Stimulated activated CD4-positive, alpha-beta T cell treated with anti-CD3 and anti-CD28 coated beads, TNF-alpha, amount 100 ng/mL, for 1 hour (primary cell): Measurements from ENCODE around the gene TMEM45A.
"Not testable (repeated sequence)": the region's sequence is repeated elsewhere in the genome, so short reads cannot be mapped to it uniquely, and the experiment has no call there.

ENCODE experiments used
- DNase-seq, 3 donors: peaks; one replicate each; pipeline ENCODE4 v3.0.0-alpha.2; 2020; ENCODE audit warnings: low read depth in 3 of 3, low spot score in 1 of 3

TMEM45A gene

DNA sequence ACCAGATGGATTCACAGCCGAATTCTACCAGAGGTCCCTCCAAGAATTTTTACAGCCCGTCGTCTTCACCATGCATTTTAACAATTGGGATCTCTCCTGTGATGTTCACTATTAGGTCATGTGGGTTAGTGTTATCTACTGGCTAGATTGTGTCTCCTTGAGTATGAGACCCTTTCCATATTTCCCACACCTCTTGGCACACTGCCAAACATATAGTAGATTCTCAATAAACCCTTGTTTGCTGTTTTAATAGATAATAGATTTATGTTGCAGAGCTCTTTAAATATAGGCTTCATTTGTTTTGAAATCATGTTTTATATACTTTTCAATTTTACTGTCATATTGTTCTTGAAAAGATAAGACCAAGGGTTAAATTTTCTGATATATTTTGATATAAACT is 82.1 kb downstream of the TMEM45A start:
- DNase-seq = no peak

DNA sequence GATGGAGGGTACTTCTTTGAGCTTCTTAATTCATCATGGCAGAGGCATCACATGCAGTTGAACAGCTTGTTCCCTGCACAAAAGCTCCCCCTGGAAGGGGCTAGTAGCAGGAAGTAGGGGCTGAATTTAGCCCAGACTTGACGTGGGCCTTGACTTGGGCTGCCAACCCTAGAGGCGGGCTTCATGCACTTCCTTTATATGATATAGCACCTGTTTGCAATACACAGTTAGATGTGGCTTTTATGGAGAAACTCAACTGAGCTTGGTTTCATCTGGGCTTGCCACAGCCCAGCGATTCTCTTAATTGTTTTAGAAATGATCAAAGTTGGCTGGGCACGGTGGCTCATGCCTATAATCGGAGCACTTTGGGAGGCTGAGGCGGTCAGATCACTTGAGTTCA is 83.3 kb downstream of the TMEM45A start:
- DNase-seq = no peak

DNA sequence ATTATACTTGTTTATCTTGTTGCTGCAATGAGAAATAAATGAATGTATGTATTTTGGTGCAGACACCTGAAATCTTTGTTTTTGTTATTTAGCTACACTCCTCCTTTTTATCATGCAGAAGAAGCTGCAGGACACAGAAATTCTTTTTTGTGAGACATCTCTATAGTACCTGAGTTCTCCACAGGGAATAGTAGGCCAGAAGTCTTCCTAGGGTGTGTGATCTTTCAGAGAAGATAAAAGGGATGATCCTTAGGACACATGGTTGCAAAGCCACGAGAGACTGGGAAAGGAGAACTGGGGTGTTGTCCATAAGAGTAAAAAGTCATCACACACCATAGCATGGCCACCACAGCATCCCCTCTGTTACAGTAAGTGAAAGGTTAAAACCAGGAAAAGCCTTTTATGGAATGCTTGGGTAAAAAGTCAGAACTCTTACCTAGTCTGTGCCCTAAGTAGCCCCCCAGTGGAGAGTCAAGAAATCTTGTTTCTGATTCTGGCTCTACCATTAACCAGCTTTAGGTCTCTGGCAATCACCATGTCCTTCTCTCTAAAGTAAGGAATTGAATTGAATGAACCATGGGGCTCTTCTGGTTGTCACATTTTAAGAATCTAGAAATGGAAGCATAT is 85.1 kb downstream of the TMEM45A start:
- no peak for DNase-seq

DNA sequence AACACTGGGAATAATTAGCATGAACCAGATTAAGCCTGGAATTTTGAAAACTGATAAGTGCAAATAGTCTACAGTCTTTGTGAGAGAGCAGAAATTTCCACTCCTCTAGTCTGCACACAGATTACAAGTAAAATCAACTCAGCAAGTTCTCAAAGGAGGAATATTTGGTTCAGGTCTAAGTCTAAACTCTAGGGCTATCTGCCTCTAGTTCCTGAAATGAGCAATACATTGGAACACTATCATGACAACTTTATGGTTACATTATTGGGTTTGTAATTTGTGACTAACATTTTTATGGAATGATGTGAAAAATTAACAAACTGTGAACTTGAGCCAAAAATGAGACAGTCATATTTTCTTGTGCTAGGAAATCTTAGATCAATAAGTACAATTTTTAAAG is 86.2 kb downstream of the TMEM45A start:
- DNase-seq = no peak

DNA sequence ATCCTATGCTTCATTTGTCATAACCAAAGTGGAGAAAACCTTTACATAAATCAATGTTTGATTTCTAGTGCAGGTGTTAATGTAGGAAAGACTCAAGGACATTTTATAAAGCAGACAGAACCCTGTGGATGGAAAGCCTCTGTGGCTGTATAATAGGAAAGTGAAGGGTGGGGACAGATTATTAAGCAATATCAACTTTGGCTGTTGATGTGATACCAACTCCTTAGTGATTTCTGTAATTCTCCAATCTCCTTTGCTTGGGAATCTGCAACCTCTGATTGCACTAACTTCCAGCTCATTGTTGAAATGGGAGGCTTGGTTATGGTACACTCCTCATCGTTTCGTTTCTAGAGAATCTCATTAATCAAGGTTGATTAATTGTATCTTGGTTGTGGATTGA is 87.7 kb downstream of the TMEM45A start:
- no peak for DNase-seq

DNA sequence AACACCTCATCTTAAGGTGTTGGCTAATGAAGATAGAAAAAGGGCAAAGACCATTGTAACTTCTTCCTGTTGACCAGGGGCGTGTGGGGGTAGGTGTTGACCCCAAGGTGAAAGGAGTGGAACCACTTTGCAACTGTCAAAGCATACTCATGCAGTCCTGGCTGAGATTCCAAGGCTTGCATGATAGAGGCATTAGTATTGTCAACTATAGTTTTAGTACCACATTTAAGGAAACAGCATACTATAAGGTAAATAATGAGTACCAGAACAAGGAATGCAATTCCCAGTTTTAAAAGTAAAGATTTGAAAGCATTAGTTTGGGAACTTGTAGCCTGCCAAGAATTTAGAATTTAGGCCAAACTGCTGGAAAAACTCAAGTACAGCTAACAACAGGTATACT is 89.2 kb downstream of the TMEM45A start:
- no peak for DNase-seq

DNA sequence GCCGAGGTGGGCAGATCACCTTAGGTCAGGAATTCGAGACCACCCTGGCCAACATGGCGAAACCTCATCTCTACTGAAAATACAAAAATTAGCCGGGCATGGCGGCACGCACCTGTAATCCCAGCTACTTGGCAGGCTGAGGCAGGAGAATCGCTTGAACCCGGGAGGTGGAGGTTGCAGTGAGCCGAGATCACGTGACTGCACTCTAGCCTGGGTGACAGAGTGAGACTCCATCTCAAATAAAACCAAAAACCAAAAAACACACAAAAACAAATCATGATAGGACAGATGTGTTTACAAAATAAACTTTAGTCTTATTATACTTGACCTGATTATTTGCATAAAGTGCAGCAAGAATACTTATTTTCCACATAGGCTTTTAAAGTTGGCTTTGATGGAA is 89.7 kb downstream of the TMEM45A start:
- DNase-seq = not testable (repeated sequence)

DNA sequence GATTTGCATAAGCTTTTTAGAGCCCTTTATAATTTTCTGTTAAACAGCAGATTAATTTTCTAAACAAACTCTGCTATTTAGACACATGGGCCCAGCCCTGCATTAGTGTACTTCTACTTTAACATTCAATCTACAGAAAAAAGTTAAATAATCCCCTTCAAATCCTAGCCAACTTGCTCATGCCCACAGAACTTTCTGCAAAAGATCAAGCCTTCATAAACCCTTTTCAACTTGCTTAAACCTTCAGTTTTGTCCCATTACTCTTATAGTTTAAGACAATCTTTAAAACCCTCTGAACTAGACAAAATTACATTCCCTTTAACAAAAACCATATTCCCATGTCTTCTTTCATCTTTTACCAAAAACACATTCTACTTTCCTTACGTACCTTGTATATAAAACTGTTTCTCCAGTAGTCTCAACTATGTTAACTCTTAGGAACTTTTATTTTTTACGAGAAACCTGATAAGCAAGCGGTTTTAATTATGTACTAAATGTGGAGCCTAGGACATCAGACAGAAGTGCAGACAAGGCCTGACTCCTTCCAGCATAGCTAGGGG is 91.8 kb downstream of the TMEM45A start:
- DNase-seq = no peak

DNA sequence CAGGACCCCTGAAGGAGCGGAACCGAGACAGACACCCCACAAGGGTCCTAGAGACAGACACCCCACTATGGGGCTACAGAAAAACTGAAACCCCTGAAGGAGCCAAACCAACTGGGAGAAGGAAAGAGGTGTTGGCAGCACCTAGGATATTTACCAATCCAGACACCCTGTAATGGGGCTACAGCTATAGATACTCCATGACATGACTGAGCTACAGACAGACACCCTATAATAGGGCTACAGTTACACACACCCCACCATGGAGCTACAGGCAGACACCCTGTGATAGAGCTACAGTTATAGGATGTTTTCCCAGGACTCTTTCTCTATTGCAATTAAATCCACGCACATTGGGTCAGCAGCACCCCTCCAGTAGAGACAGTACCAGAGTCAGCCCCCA is 94.4 kb downstream of the TMEM45A start:
- DNase-seq = no peak

DNA sequence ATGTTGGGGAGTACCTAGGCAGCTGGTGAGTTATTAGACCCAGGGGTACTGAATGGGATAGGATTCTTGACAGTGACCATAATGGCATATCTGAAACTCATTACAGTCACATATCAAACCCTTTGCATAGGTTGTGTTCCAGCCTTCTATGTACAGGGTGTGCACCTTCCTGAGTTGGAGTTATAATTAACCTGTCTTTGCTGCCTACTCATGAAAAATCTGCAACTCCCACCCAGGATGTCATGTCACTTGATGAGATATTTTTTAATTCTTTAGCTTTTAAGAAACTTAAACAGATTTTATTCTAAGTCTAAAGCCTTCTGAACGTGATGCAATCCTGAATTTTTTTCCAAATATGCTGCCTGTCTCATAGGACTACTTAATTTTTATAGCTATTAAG is 95.8 kb downstream of the TMEM45A start:
- no peak for DNase-seq

DNA sequence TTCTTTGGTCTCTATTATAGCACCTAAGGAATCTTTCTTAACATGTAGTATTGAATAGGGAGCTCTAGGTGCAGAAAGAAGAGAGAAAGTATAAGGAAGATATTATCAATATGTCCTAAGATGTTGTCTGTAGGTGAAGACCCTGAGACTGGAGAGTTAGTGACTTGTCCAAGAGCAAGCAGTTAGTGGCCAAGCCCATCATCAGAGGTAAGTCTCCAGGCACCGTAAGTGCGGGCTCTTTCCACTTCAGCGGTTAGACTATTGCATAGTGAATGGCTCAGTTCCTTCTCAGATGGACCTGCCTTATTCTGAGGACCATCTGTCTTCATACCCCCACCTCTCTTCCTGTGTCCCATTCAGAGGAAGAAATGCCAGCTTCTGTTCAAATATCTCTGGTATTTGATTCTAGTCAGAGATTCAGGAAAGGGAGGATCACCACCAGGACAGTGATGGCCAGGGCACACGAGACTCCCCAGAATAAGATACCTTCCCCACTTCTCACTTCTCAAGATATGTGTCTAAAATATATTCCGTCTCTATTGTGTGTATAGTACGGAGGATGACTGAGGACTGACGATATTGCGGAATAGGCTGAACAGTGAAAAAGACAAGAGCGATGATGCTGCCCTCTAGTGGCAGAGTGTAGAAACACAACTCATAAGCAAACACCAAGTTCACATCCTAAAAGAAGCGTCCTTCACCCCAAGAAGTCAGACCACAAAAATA is 97.9 kb downstream of the TMEM45A start:
- peak in 2 of 3 donors; percentile 9 to 24 for DNase-seq

DNA sequence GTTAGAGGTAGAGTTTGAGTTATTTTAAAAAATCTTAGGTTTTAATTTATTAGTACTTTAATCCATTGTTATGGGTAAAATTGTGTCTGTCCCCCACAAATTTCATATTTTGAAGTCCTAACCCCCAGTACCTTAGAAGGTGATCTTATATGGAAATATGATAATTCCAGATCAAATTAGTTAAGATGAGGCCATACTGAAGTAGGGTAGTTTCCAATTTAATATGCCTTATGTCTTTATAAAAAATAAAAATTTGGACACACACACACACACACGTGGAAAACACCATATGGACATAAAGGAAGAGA is 98.4 kb downstream of the TMEM45A start:
- no peak for DNase-seq

DNA sequence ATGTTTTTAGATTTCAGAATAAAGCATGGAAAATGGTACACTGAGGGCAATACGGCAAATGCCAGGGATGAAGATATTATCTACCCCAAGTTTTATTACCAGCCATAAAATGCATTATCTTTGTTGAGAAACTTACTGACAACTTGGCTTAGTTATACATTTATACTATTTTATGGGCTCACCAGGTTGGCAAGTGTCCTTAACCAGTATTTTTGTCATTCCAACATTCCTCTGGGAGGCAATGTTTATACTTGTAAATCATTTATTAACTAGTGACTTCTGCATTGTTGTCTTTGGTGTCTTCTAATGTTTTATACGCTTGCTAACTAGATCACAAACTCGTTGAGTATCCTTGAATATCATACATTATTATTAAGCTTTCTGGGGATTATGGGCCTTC is 99.0 kb downstream of the TMEM45A start:
- no peak for DNase-seq

DNA sequence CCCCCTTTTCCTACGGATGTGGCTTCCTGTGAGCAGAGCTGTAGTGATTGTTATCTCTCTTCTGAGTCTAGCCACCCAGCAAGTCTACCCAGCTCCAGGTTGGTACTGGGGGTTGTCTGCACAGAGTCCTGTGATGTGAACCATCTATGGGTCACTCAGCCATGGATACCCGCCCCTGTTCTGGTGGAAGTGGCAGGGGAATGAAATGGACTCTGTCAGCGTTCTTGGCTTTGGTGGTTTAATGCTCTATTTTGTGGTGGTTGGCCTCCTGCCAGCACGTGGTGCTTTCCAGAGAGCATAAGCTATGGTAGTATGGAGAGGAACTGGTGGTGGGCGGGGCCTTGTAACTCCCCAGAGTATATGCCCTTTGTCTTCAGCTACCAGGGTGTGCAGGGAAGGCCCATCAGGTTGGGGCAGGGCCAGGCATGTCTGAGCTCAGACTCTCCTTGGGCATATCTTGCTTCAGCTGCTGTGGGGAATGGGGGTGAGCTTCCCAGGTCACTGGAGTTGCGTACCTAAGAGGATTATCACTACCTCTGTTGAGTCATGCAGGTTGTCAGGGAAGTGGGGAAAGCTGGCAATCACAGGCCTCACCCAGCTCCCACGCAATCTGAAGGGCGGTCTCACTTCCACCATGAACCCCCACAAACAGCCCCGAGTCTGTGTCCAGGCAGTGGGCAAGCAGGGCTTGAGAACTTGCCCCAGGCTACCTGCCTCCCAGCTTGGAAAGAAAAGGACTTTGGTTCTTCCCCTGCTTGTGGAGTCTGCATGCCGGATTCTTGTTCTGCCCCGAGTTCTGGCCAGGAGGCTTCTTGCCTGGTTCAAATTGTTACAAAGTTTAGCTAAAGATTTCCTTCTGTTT is 108.0 kb downstream of the TMEM45A start:
- no peak for DNase-seq

DNA sequence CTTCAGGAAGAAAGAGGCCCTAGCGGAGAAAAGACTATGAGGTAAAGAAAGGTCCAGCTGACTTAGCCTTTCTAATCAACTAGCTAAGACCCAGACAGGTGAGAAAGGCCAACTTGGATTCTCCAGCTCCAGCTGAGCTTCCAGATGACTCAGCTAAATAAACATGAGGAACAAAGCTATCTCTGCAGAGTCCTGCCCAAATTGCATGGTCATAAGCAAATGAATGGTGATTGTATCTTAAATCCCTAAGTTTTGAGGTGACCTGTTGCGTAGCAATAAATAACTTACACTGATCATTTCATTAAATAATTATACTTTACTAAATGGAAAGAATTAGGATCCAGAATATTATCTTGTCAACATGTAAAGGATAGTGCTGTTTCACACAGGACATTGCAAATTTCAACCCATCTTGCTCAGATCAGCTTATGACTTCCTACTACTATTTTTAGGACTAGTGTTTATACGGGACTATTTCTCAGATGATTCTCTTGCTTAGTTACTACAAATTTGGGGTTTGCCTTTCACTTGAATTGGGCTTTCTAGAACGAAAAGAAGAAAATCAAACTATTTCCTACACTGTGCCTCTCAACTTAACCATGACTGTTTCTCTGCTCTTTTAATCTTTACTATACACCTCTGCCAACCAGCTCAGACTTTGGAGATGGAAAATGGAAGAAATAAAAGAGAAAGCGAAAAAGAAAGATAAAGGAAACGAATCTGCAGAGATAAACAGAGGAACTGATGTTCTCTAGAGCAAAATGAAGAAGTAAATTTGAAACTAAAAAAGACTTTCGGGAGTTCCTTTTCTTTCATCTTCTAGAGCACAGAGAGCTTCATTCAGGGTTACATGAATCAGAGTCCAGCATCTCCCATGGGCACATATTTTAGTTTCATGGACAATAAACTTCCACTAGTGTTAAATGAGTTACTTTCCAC is 110.4 kb downstream of the TMEM45A start:
- no peak for DNase-seq

DNA sequence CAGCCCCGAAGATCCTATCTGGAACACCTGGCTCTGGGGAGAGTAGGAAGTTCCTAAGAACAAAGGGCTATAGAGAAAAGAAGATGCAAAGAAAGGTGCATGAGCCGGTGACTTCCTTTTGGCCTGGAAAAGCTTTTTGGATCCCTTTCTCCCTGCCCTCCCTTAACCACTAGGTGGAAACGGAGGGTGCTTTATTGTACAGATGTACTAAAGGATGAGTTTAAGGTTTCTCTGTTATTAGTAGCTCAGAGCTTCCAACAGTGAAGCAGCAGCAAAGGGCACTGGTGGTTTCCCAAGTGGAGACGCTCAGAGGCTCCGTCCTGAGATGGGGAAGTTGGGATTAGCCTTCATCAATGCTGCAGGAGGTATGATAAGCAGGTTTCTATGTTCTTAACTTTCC is 111.0 kb downstream of the TMEM45A start:
- DNase-seq = no peak

DNA sequence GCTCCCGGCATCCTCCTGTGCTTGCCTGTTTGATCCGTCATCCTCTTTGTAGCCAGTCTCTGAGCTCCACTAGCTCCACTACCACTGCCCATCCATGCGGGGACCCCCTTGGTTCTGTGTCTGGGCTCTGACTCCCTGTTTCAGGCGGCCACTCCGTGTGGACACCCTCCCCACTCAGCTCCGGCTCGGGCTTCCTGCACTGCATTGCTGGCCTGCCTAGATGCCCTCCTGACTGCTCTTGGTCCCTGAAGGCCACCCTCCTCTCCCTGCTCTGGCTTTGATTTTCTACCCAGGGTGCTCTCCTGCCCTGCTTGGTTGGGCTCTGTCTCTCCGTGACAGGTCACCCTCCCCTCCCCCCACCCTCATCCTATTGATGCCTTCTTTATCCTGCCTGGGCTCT is 112.9 kb downstream of the TMEM45A start:
- DNase-seq = no peak

DNA sequence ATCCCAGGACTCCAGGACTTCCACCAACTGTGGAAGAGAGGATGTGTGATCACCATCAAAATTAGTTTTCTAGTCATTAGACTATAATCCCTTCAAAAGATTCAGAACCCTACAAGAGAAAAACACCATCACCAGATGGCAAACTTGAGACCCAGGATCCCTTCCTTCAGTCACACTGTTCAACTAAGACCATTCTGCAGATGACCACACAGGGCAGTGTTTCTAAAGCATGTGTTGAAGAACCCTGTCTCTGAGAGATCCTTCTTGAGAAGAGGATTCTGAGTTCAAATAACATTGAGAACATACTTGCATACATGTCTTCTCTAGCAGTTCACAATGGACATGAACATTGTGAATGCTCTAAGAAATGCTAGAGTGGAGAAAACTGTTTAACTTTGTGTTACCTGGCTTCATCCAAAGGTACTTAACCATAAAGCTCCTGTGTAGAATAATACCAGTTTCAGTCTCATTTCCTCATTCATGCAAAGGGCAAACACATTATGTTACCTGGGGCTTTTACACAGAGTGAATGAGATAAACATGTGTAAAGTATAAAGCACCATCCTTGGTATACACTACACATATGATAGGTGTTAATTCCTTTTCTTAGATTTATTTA is 114.6 kb downstream of the TMEM45A start:
- no peak for DNase-seq

DNA sequence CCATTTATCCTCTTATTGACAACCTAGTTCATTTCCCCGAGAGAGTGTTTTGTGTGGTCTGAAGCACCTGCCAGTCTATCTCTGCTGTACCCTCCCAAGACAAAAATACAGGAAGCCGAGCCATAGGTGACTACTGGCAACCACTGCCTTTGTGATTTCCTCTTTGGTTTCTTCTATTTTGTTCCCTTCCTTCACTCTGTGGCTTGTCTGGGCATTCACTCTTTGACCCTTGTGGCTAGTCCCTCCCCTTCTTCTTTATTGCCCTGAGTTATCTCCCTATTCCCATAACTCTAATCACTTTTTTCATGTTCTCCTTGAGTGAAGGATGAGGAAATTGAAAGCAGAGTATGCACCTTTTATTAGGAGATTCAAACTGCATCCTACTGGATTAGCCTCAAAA is 116.9 kb downstream of the TMEM45A start, which contains the start of gene ADGRG7:
TSS of gene ADGRG7 (plus strand) at position 297 of the 400 bp plus-strand sequence. CDS start 256 bp downstream, outside the sequence.
- DNase-seq = no peak

DNA sequence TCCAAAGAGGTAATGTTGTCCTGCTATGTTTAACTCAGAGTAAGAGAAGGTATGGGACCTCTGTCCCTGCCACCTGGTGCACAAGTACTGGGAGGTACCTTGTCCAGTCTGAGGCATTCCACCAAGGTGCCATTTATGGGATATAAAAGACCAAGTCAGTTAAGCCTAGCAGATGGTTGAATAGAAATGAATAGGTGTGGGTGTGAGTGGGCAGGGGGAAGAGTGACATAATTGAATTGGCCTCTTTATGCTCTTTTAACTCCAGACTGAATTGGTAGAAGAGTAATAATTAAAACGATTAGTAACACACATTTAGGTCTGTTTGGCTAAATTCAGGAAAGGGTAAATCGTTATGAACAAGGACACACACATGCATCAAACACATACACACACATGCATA is 117.5 kb downstream of the TMEM45A start:
- no peak for DNase-seq
